Measurements from ENCODE around the gene OPCML. TPM values are rescaled to one million over a fixed set of nuclear protein-coding genes. Genes with fewer than 3 reads are reported as not detected.

Gene OPCML
- total RNA-seq, 1 experiment from 2014 or later: not detected

- no peaks in the 10 kb centered on the region for H3K36me3 ChIP-seq (ENCODE audit: low read depth, low read length)
- POLR2A ChIA-PET (ENCODE audit: unreplicated experiment): no interaction called here
- no TSS peak for BruUV-seq (replicated peaks)
Measured at GRCh38 chr11:133366147-133366546, 166.2 kb downstream of the OPCML start.

DNA sequence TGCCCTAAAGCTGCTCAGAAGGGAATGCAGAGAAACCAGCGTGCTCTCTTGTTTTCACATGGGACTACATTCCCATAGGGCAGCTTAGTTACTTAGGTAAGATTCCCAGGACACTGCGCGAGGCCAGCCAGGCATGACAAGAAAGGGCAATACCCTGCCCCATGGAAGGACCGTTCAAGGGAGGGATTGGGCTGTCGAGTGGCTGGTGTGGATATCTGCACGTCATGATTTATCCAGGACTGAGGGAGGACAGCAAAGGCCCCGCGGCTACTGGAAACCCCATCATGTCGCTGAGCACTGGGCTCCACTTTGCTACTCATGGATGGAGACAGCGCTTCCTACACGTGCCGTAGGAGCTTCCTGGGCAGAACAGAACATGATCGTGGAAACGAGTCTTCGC lies 169.4 kb downstream of the OPCML start:
- Histone ChIP-seq H3K27ac (ENCODE audit: low read length) (no peak overlapping the region), H3F3A (ENCODE audit: low read length, unreplicated experiment) (no peaks in the 10 kb centered on the region), H3K27me3 (ENCODE audit: low read length) (0 out of 2 replicates have a peak, but pooled peaks cover 5% of the 10 kb centered on the region), H4K20me1 (ENCODE audit: low read length) (no peaks in the 10 kb centered on the region), H3K9me3 (ENCODE audit: low read length) (peaks cover 26% of the 10 kb centered on the region), H2AFZ (ENCODE audit: low read length) (no peak overlapping the region), H3K4me3 (ENCODE audit: low read length) (no peak overlapping the region), H3K79me2 (ENCODE audit: low read length) (no peaks in the 10 kb centered on the region), H3K36me3 (ENCODE audit: low read depth, low read length) (no peaks in the 10 kb centered on the region), H3K4me1 (ENCODE audit: insufficient read depth, low read length) (no peaks in the 10 kb centered on the region), H3K9me2 (replicated peaks; ENCODE audit: low read length) (no peaks in the 10 kb centered on the region), H3K4me2 (ENCODE audit: low read length) (no peak overlapping the region), H3K9ac (ENCODE audit: low read length) (no peak overlapping the region)
- CTCF ChIA-PET: no interaction called here
- DNase-seq: no peak
- no peak for ATAC-seq
- POLR2A ChIA-PET (ENCODE audit: unreplicated experiment): no interaction called here
- TF ChIP-seq EZH2 (IDR thresholded peaks at IDR 0.05; ENCODE audit: low read length, unreplicated experiment): no peak
- TF ChIP-seq, protein P1, sequence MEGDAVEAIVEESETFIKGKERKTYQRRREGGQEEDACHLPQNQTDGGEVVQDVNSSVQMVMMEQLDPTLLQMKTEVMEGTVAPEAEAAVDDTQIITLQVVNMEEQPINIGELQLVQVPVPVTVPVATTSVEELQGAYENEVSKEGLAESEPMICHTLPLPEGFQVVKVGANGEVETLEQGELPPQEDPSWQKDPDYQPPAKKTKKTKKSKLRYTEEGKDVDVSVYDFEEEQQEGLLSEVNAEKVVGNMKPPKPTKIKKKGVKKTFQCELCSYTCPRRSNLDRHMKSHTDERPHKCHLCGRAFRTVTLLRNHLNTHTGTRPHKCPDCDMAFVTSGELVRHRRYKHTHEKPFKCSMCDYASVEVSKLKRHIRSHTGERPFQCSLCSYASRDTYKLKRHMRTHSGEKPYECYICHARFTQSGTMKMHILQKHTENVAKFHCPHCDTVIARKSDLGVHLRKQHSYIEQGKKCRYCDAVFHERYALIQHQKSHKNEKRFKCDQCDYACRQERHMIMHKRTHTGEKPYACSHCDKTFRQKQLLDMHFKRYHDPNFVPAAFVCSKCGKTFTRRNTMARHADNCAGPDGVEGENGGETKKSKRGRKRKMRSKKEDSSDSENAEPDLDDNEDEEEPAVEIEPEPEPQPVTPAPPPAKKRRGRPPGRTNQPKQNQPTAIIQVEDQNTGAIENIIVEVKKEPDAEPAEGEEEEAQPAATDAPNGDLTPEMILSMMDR (conservative IDR thresholded peaks at IDR 0.05; ENCODE audit: low read depth, low read length): no peak
- TF ChIP-seq EZH2phosphoT487 (IDR thresholded peaks at IDR 0.05; ENCODE audit: borderline replicate concordance, low read length): no peak
- BruUV-seq (replicated peaks): no TSS peak
- intact Hi-C loops (cut with micrococcal nuclease): no loop called here

More at GRCh38 chr11:133366147-133366546, 166.2 kb downstream of the OPCML start:
- Histone ChIP-seq H3K4me2 (ENCODE audit: low read length) (no peak overlapping the region), H3F3A (ENCODE audit: low read length, unreplicated experiment) (no peaks in the 10 kb centered on the region), H3K9me3 (ENCODE audit: low read length) (peaks cover 34% of the 10 kb centered on the region), H4K20me1 (ENCODE audit: low read length) (no peaks in the 10 kb centered on the region), H3K4me3 (ENCODE audit: low read length) (no peak overlapping the region), H2AFZ (ENCODE audit: low read length) (no peak overlapping the region), H3K9ac (ENCODE audit: low read length) (no peak overlapping the region), H3K4me1 (ENCODE audit: insufficient read depth, low read length) (no peaks in the 10 kb centered on the region), H3K27me3 (ENCODE audit: low read length) (0 out of 2 replicates have a peak, but pooled peaks cover 5% of the 10 kb centered on the region), H3K79me2 (ENCODE audit: low read length) (no peaks in the 10 kb centered on the region), H3K27ac (ENCODE audit: low read length) (no peak overlapping the region), H3K9me2 (replicated peaks; ENCODE audit: low read length) (no peaks in the 10 kb centered on the region)
- intact Hi-C loops (cut with micrococcal nuclease): no loop called here
- DNase-seq (no peak), ATAC-seq (no peak)
- CTCF ChIA-PET: no interaction called here
- TF ChIP-seq EZH2 (IDR thresholded peaks at IDR 0.05; ENCODE audit: low read length, unreplicated experiment) (no peak), EZH2phosphoT487 (IDR thresholded peaks at IDR 0.05; ENCODE audit: borderline replicate concordance, low read length) (no peak)
- TF ChIP-seq, protein P1 (conservative IDR thresholded peaks at IDR 0.05; ENCODE audit: low read depth, low read length): no peak

DNA sequence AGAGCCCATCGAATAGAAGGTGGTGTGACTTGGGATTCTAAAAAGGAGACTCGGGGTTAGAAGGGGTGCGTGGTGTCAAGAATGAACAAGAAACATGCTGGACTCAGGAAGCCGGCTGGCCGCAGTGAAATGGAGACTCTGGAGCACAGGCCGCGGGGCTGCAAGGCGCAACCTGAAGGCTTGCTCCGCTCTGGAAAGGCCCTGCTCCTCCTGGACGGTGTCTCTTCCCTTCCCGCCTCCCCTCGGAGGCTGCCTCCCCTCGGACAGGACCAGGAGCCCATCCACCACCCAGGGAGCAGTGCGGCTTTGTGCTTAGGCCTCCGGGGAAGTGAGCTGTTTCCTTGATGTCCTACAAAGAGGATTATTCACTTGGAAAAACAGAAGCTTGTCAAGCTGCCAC lies 170.1 kb downstream of the OPCML start:
- DNase-seq (no peak), ATAC-seq (no peak)
- Histone ChIP-seq H3K4me1 (ENCODE audit: insufficient read depth, low read length) (no peaks in the 10 kb centered on the region), H3K4me2 (ENCODE audit: low read length) (no peak overlapping the region), H4K20me1 (ENCODE audit: low read length) (no peaks in the 10 kb centered on the region), H2AFZ (ENCODE audit: low read length) (no peak overlapping the region), H3K27me3 (ENCODE audit: low read length) (0 out of 2 replicates have a peak, but pooled peaks cover 5% of the 10 kb centered on the region), H3K36me3 (ENCODE audit: low read depth, low read length) (no peaks in the 10 kb centered on the region), H3K9me3 (ENCODE audit: low read length) (peaks cover 30% of the 10 kb centered on the region), H3F3A (ENCODE audit: low read length, unreplicated experiment) (no peaks in the 10 kb centered on the region), H3K79me2 (ENCODE audit: low read length) (no peaks in the 10 kb centered on the region), H3K9ac (ENCODE audit: low read length) (no peak overlapping the region), H3K9me2 (replicated peaks; ENCODE audit: low read length) (no peaks in the 10 kb centered on the region), H3K4me3 (ENCODE audit: low read length) (no peak overlapping the region), H3K27ac (ENCODE audit: low read length) (no peak overlapping the region)
- intact Hi-C loops (cut with micrococcal nuclease): no loop called here
- BruUV-seq (replicated peaks): no TSS peak
- ChIA-PET POLR2A (ENCODE audit: unreplicated experiment) (no interaction called here), CTCF (no interaction called here)
- no peak for TF ChIP-seq EZH2phosphoT487 (IDR thresholded peaks at IDR 0.05; ENCODE audit: borderline replicate concordance, low read length)
- TF ChIP-seq EZH2 (IDR thresholded peaks at IDR 0.05; ENCODE audit: low read length, unreplicated experiment): no peak
- TF ChIP-seq, protein P1 (conservative IDR thresholded peaks at IDR 0.05; ENCODE audit: low read depth, low read length): no peak

Data from PC-3 (cell line).